Transverse colon (tissue), 4 donors: ENCODE measurements around the gene TYRO3.

ENCODE experiments used
- EP300 ChIP-seq: sonication (generic); formaldehyde crosslinking; IDR thresholded peaks from one replicate; pipeline ENCODE4 v1.6.1; 2017; ENCODE audit warnings: antibody characterized with exemption, low read depth
- POLR2A ChIP-seq: fragments of 450-650 bp; IDR thresholded peaks from one replicate; pipeline ENCODE4 v1.6.1; 2016; ENCODE audit warnings: antibody characterized with exemption, mild to moderate bottlenecking, moderate library complexity
- POLR2AphosphoS5 ChIP-seq, 3 donors: sonication (generic); formaldehyde crosslinking; IDR thresholded peaks; one replicate each; pipeline ENCODE4 v1.6.1; 2016; ENCODE audit warnings: antibody characterized with exemption in 3 of 3
- TF ChIP-seq, protein P1 (sequence below), 5 experiments: fragments of 200-600 bp in 3 of 5; fragments of 450-650 bp in 2 of 5; sonication (generic) in 3 of 5; IDR thresholded peaks; 1 replicate in 2 of 5; 2 replicates in 3 of 5; pipeline ENCODE4 v1.5.1; 2016 to 2017; ENCODE audit warnings: antibody characterized with exemption in 5 of 5, inconsistent platforms in 3 of 5, mild to moderate bottlenecking in 2 of 5, moderate library complexity in 1 of 5

DNA sequence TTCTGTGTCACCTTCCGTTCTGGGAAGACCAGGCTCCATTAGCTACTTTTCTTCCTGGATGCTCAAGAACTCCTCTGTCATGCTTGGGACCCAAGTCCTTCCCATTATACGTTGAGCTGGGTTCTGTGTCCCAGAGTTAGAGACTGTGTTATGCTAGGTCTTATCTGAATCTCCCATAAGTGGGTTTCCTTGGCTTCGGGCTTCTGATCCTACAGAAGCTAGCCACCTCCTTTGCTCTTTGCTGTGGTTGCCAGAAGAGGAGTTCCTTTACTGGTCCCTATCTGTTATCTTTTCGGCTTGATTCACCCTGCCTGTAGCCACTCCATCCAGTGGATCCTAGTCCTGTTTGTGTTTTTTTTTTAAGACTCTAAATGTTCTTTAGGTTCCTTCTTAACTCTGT lies 38.0 kb downstream of the TYRO3 start:
- TF ChIP-seq EP300 (no peak), POLR2A (no peak), POLR2AphosphoS5 (IDR thresholded peaks at IDR 0.05) (no peak)
- TF ChIP-seq, protein P1, sequence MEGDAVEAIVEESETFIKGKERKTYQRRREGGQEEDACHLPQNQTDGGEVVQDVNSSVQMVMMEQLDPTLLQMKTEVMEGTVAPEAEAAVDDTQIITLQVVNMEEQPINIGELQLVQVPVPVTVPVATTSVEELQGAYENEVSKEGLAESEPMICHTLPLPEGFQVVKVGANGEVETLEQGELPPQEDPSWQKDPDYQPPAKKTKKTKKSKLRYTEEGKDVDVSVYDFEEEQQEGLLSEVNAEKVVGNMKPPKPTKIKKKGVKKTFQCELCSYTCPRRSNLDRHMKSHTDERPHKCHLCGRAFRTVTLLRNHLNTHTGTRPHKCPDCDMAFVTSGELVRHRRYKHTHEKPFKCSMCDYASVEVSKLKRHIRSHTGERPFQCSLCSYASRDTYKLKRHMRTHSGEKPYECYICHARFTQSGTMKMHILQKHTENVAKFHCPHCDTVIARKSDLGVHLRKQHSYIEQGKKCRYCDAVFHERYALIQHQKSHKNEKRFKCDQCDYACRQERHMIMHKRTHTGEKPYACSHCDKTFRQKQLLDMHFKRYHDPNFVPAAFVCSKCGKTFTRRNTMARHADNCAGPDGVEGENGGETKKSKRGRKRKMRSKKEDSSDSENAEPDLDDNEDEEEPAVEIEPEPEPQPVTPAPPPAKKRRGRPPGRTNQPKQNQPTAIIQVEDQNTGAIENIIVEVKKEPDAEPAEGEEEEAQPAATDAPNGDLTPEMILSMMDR (IDR thresholded peaks at IDR 0.05): no peak
